ENCODE measurements around the gene CLDN24. TPM values are rescaled to one million over a fixed set of nuclear protein-coding genes. Genes with fewer than 3 reads are reported as not detected.

CLDN24 gene
- polyA plus RNA-seq, 1 experiment = not detected

GRCh38 chr4:183297675-183298074 is 24.6 kb downstream of the CLDN24 start:
- ChIA-PET POLR2A (no interaction called here), CTCF (interaction anchor here (0.6 kb wide), 1 partner anchor 41 kb away, joined by 3 read pairs; no protein-coding TSS in a partner anchor)
- TF ChIP-seq CTCF (IDR thresholded peaks at IDR 0.05; ENCODE audit: low read depth, low read length) = no peak
- no peak for DNase-seq (ENCODE audit: low read depth, low spot score)
- Histone ChIP-seq H3K27me3 (ENCODE audit: control insufficient read depth, insufficient read depth, low read length) (no peaks in the 10 kb centered on the region), H3K4me3 (ENCODE audit: low read depth, low read length) (no peak overlapping the region), H3K9me3 (ENCODE audit: control insufficient read depth, insufficient read depth, low read length) (no peaks in the 10 kb centered on the region), H3K27ac (ENCODE audit: low read depth, low read length) (no peak overlapping the region)

- TF ChIP-seq CTCF (IDR thresholded peaks at IDR 0.05; ENCODE audit: low read depth, low read length) = no peak
- H3K9me3 ChIP-seq (ENCODE audit: control insufficient read depth, insufficient read depth, low read length) = no peaks in the 10 kb centered on the region
- ChIA-PET POLR2A (no interaction called here), CTCF (interaction anchor here (0.6 to 1.2 kb wide), 2 partner anchors 10 to 34 kb away, joined by 3 read pairs; no protein-coding TSS in a partner anchor)
- no peak overlapping the region for H3K4me3 ChIP-seq (ENCODE audit: low read depth, low read length)
- no peak overlapping the region for H3K27ac ChIP-seq (ENCODE audit: low read depth, low read length)
- H3K27me3 ChIP-seq (ENCODE audit: control insufficient read depth, insufficient read depth, low read length) = no peaks in the 10 kb centered on the region
- no peak for DNase-seq (ENCODE audit: low read depth, low spot score)
Measured at GRCh38 chr4:183295711-183296110, 26.5 kb downstream of the CLDN24 start.

GRCh38 chr4:183291070-183291469 is 31.2 kb downstream of the CLDN24 start:
- no peak overlapping the region for H3K4me3 ChIP-seq (ENCODE audit: low read depth, low read length)
- H3K9me3 ChIP-seq (ENCODE audit: control insufficient read depth, insufficient read depth, low read length) = no peaks in the 10 kb centered on the region; the same call in 1 of the 2 replicates
- DNase-seq (ENCODE audit: low read depth, low spot score) = no peak
- H3K27ac ChIP-seq (ENCODE audit: low read depth, low read length) = no peak overlapping the region
- no peak for TF ChIP-seq CTCF (IDR thresholded peaks at IDR 0.05; ENCODE audit: low read depth, low read length)
- ChIA-PET POLR2A (no interaction called here), CTCF (no interaction called here)
- no peaks in the 10 kb centered on the region for H3K27me3 ChIP-seq (ENCODE audit: control insufficient read depth, insufficient read depth, low read length)

- H3K27me3 ChIP-seq (ENCODE audit: control insufficient read depth, insufficient read depth, low read length) = no peaks in the 10 kb centered on the region
- no peak for DNase-seq (ENCODE audit: low read depth, low spot score)
- TF ChIP-seq CTCF (IDR thresholded peaks at IDR 0.05; ENCODE audit: low read depth, low read length) = no peak
- ChIA-PET POLR2A (no interaction called here), CTCF (interaction anchor here (0.8 kb wide), 1 partner anchor 118 kb away, joined by 3 read pairs; no protein-coding TSS in a partner anchor)
- H3K4me3 ChIP-seq (ENCODE audit: low read depth, low read length) = no peak overlapping the region
- H3K27ac ChIP-seq (ENCODE audit: low read depth, low read length) = no peak overlapping the region
- no peaks in the 10 kb centered on the region; the same call in 1 of the 2 replicates for H3K9me3 ChIP-seq (ENCODE audit: control insufficient read depth, insufficient read depth, low read length)
Measured at GRCh38 chr4:183289688-183290087, 32.5 kb downstream of the CLDN24 start.

GRCh38 chr4:183288955-183289354 is 33.3 kb downstream of the CLDN24 start:
- ChIA-PET POLR2A (no interaction called here), CTCF (no interaction called here)
- no peak overlapping the region for H3K4me3 ChIP-seq (ENCODE audit: low read depth, low read length)
- no peak for TF ChIP-seq CTCF (IDR thresholded peaks at IDR 0.05; ENCODE audit: low read depth, low read length)
- H3K9me3 ChIP-seq (ENCODE audit: control insufficient read depth, insufficient read depth, low read length) = no peaks in the 10 kb centered on the region; the same call in 1 of the 2 replicates
- H3K27ac ChIP-seq (ENCODE audit: low read depth, low read length) = no peak overlapping the region
- DNase-seq (ENCODE audit: low read depth, low spot score) = no peak
- no peaks in the 10 kb centered on the region for H3K27me3 ChIP-seq (ENCODE audit: control insufficient read depth, insufficient read depth, low read length)
